Measurements from ENCODE around the gene CNOT11. TPM values are rescaled to one million over a fixed set of nuclear protein-coding genes. Genes with fewer than 3 reads are reported as not detected.

The CNOT11 gene
- total RNA-seq, 1 experiment from 2014 or later: 38.5 TPM

- Mint-ChIP-seq H3K36me3 (ENCODE audit: insufficient read depth, unreplicated experiment) (peaks cover 95% of the 10 kb centered on the region), H3K4me3 (ENCODE audit: unreplicated experiment) (no peak overlapping the region), H3K4me1 (ENCODE audit: insufficient read depth, unreplicated experiment) (no peaks in the 10 kb centered on the region), H3K27me3 (ENCODE audit: insufficient read depth, unreplicated experiment) (no peaks in the 10 kb centered on the region), H3K9me3 (ENCODE audit: unreplicated experiment) (no peaks in the 10 kb centered on the region), H3K27ac (ENCODE audit: low read depth, unreplicated experiment) (no peak overlapping the region)
- no TSS peak for BruUV-seq (replicated peaks)
- CTCF ChIA-PET: interaction anchor here (0.7 to 3.2 kb wide), 2 partner anchors 15 to 1752 kb away, joined by 3 to 11 read pairs; partner anchors contain the start of gene CNOT11
- no peak for DNase-seq (ENCODE audit: unreplicated experiment)
- intact Hi-C loops (cut with micrococcal nuclease): no loop called here
- POLR2A ChIA-PET: interaction anchor here (0.7 to 1.5 kb wide), 6 partner anchors 8 to 25 kb away, joined by 3 to 5 read pairs (median 3); no protein-coding TSS in a partner anchor
- TF ChIP-seq, protein P1, sequence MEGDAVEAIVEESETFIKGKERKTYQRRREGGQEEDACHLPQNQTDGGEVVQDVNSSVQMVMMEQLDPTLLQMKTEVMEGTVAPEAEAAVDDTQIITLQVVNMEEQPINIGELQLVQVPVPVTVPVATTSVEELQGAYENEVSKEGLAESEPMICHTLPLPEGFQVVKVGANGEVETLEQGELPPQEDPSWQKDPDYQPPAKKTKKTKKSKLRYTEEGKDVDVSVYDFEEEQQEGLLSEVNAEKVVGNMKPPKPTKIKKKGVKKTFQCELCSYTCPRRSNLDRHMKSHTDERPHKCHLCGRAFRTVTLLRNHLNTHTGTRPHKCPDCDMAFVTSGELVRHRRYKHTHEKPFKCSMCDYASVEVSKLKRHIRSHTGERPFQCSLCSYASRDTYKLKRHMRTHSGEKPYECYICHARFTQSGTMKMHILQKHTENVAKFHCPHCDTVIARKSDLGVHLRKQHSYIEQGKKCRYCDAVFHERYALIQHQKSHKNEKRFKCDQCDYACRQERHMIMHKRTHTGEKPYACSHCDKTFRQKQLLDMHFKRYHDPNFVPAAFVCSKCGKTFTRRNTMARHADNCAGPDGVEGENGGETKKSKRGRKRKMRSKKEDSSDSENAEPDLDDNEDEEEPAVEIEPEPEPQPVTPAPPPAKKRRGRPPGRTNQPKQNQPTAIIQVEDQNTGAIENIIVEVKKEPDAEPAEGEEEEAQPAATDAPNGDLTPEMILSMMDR (IDR thresholded peaks at IDR 0.05; ENCODE audit: unreplicated experiment): no peak
These were observed 15.3 kb downstream of the CNOT11 start for GRCh38 chr2:101267671-101268656.

- DNase-seq (ENCODE audit: unreplicated experiment): no peak
- H3K9me3 Mint-ChIP-seq (ENCODE audit: unreplicated experiment): no peaks in the 10 kb centered on the region
- no peak overlapping the region for H3K27ac Mint-ChIP-seq (ENCODE audit: low read depth, unreplicated experiment)
- TF ChIP-seq, protein P1 (IDR thresholded peaks at IDR 0.05; ENCODE audit: unreplicated experiment): no peak
- peaks cover 93% of the 10 kb centered on the region for H3K36me3 Mint-ChIP-seq (ENCODE audit: insufficient read depth, unreplicated experiment)
- CTCF ChIA-PET: interaction anchor here (0.7 to 1.2 kb wide), 3 partner anchors 8 to 27 kb away, joined by 3 to 4 read pairs (median 3); no protein-coding TSS in a partner anchor
- H3K4me3 Mint-ChIP-seq (ENCODE audit: unreplicated experiment): no peak overlapping the region
- no peaks in the 10 kb centered on the region for H3K4me1 Mint-ChIP-seq (ENCODE audit: insufficient read depth, unreplicated experiment)
- POLR2A ChIA-PET: interaction anchor here (2.9 kb wide), 1 partner anchor 12 kb away, joined by 16 read pairs; no protein-coding TSS in a partner anchor
- no peaks in the 10 kb centered on the region for H3K27me3 Mint-ChIP-seq (ENCODE audit: insufficient read depth, unreplicated experiment)
- intact Hi-C loops (cut with micrococcal nuclease): no loop called here
- BruUV-seq (replicated peaks): no TSS peak
These were observed 18.1 kb downstream of the CNOT11 start for GRCh38 chr2:101270700-101271259.

GRCh38 chr2:101272045-101272784 lies 19.5 kb downstream of the CNOT11 start:
- CTCF ChIA-PET: interaction anchor here (0.5 kb wide), 1 partner anchor 12 kb away, joined by 3 read pairs; no protein-coding TSS in a partner anchor
- no peak overlapping the region for H3K27ac Mint-ChIP-seq (ENCODE audit: low read depth, unreplicated experiment)

More at GRCh38 chr2:101272045-101272784, 19.5 kb downstream of the CNOT11 start:
- TF ChIP-seq, protein P1 (IDR thresholded peaks at IDR 0.05; ENCODE audit: unreplicated experiment): no peak
- Mint-ChIP-seq H3K4me1 (ENCODE audit: insufficient read depth, unreplicated experiment) (no peaks in the 10 kb centered on the region), H3K4me3 (ENCODE audit: unreplicated experiment) (no peak overlapping the region), H3K36me3 (ENCODE audit: insufficient read depth, unreplicated experiment) (peaks cover 90% of the 10 kb centered on the region), H3K9me3 (ENCODE audit: unreplicated experiment) (no peaks in the 10 kb centered on the region), H3K27me3 (ENCODE audit: insufficient read depth, unreplicated experiment) (no peaks in the 10 kb centered on the region)
- BruUV-seq (replicated peaks): TSS peak; percentile 6
- no peak for DNase-seq (ENCODE audit: unreplicated experiment)
- POLR2A ChIA-PET: interaction anchor here (0.6 to 2.9 kb wide), 2 partner anchors 10 to 99 kb away, joined by 3 to 16 read pairs; no protein-coding TSS in a partner anchor
- intact Hi-C loops (cut with micrococcal nuclease): no loop called here

Data from MCF 10A (cell line).